Measurements from ENCODE around the gene SLC7A10. TPM values are rescaled to one million over a fixed set of nuclear protein-coding genes. Genes with fewer than 3 reads are reported as not detected.

SLC7A10 gene
- total RNA-seq, 1 experiment from 2014 or later, result 2.9 TPM

DNA sequence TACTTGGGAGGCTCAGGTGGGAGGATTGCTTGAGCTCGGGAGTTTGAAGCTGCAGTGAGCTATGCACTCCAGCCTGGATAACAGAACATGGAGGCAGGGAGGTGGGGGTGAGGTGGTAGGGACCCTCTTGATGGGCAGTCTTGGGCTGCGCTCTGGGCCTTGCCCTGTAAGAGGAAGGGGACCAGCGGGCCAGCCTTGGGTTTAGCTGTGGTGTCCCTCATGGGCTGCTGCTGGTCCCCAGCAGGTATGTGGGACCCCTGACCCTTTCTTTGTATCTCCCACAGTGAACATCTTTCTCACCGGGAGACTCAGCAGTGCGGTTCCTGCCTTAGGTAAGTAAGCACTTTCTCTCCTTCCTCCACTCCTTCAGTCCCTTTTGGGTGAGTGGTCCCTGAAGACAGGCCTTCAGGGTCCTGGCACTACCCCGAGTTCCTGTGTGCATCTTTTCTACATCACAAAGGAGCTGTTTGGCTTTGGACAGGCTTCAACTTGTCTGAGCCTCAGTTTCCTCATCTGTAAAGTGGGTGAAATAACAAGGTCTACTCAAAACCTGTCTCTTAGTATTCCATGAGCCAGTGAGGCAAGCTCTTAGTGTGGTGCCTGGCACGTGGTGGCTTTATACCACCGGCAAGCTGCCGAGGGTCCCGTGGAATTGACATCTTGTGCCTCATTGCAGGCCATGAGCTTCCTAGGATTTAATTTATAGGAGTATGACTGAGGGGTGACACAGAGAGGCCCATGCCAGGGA, 29.0 kb downstream of the SLC7A10 start:
- Histone ChIP-seq H3K79me2 (ENCODE audit: insufficient read depth, low read length) (no peaks in the 10 kb centered on the region), H2AK5ac (ENCODE audit: insufficient read length, low read length) (no peak overlapping the region), H2BK12ac (ENCODE audit: insufficient read length, low read depth, low read length) (no peak overlapping the region), H4K8ac (replicated peaks; ENCODE audit: insufficient read length, low read depth, low read length) (no peak overlapping the region), H2AFZ (ENCODE audit: low read length) (no peak overlapping the region), H3K14ac (ENCODE audit: insufficient read depth, low read length) (no peak overlapping the region), H3K27me3 (ENCODE audit: insufficient read depth, low read length) (no peaks in the 10 kb centered on the region; the same call in 1 of the 2 replicates), H3K4me2 (ENCODE audit: insufficient read depth, insufficient read length, low read length) (no peak overlapping the region), H3K23ac (ENCODE audit: insufficient read length, low read depth, low read length) (no peak overlapping the region), H3K23me2 (ENCODE audit: insufficient read length, low read depth, low read length, poor library complexity, severe bottlenecking) (no peaks in the 10 kb centered on the region), H3K9me3 (ENCODE audit: control insufficient read depth, low read depth, low read length) (no peaks in the 10 kb centered on the region), H3K27ac (ENCODE audit: insufficient read length, low read depth, low read length) (no peak overlapping the region), H4K91ac (ENCODE audit: insufficient read length, low read depth, low read length) (no peak overlapping the region), H3K4me1 (ENCODE audit: insufficient read depth, low read length) (no peaks in the 10 kb centered on the region), H3K79me1 (ENCODE audit: insufficient read depth, low read depth, low read length, poor library complexity, severe bottlenecking) (no peaks in the 10 kb centered on the region), H2BK5ac (ENCODE audit: insufficient read length, low read length) (no peak overlapping the region), H3K18ac (ENCODE audit: insufficient read length, low read depth, low read length) (no peak overlapping the region), H4K5ac (ENCODE audit: insufficient read length, low read depth, low read length) (no peak overlapping the region), H3T11ph (ENCODE audit: low read length) (no peak overlapping the region), H3K9ac (ENCODE audit: extremely low read depth, insufficient read length, low read length) (no peak overlapping the region), H4K20me1 (ENCODE audit: control insufficient read depth, insufficient read depth, insufficient read length) (peaks cover 2% of the 10 kb centered on the region), H2BK120ac (ENCODE audit: low read depth, low read length, poor library complexity, severe bottlenecking) (no peak overlapping the region), H2BK15ac (ENCODE audit: low read depth, low read length) (no peak overlapping the region), H3K4ac (ENCODE audit: low read depth, low read length) (no peak overlapping the region), H3K56ac (ENCODE audit: insufficient read length, low read depth, low read length) (no peak overlapping the region), H2BK20ac (ENCODE audit: low read depth, low read length, poor library complexity, severe bottlenecking) (no peak overlapping the region)
- 0 out of 4 replicates have a peak, but pooled peaks cover 0 to 3% of the 10 kb centered on the region in 2 experiments for H3K4me1 Mint-ChIP-seq
- peak overlapping the region in 1 of 2 experiments; percentile 62; a peak in 2 of 5 replicates for H3K4me3 Mint-ChIP-seq
- DNase-seq, result no peak
- H3K9me3 Mint-ChIP-seq, result peaks cover 0 to 1% of the 10 kb centered on the region in 2 experiments; a peak in 1 of 5 replicates
- H3K27ac Mint-ChIP-seq, result peak overlapping the region in 1 of 3 experiments; percentile 36; a peak in 1 of 7 replicates
- WGBS (ENCODE audit: extremely low coverage, insufficient read length, low lambda C conversion rate), result no CpG with 5 or more reads among the region's 10 CpGs
- peaks cover 25% of the 10 kb centered on the region for H3K27me3 Mint-ChIP-seq (ENCODE audit: low read depth)
- H3K36me3 Mint-ChIP-seq (ENCODE audit: insufficient read depth in 1 of 3, low read depth in 3 of 3), result peaks cover 6 to 10% (median 8%) of the 10 kb centered on the region in 3 experiments; a peak in 6 of 7 replicates
- TF ChIP-seq, protein P1, sequence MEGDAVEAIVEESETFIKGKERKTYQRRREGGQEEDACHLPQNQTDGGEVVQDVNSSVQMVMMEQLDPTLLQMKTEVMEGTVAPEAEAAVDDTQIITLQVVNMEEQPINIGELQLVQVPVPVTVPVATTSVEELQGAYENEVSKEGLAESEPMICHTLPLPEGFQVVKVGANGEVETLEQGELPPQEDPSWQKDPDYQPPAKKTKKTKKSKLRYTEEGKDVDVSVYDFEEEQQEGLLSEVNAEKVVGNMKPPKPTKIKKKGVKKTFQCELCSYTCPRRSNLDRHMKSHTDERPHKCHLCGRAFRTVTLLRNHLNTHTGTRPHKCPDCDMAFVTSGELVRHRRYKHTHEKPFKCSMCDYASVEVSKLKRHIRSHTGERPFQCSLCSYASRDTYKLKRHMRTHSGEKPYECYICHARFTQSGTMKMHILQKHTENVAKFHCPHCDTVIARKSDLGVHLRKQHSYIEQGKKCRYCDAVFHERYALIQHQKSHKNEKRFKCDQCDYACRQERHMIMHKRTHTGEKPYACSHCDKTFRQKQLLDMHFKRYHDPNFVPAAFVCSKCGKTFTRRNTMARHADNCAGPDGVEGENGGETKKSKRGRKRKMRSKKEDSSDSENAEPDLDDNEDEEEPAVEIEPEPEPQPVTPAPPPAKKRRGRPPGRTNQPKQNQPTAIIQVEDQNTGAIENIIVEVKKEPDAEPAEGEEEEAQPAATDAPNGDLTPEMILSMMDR (conservative IDR thresholded peaks at IDR 0.05), result no peak
